Umbilical cord (tissue), 2 donors: ENCODE measurements around the gene ACTR5. TPM values are rescaled to one million over a fixed set of nuclear protein-coding genes. Genes with fewer than 3 reads are reported as not detected.

Source experiments
- DNase-seq: peaks from one replicate; pipeline ENCODE4 v3.0.0-alpha.2; 2015; ENCODE audit warnings: low spot score
- total RNA-seq: library from RNA; depleted of rRNA; stranded (reverse); fragments of >200 nt; gene quantifications from one replicate; pipeline ENCODE4 v1.2.3, GENCODE V29; 2014; ENCODE audit warnings: low replicate concordance; ENCODE audit not compliant: insufficient read depth

ACTR5 gene
- total RNA-seq = 2.4 TPM

DNA sequence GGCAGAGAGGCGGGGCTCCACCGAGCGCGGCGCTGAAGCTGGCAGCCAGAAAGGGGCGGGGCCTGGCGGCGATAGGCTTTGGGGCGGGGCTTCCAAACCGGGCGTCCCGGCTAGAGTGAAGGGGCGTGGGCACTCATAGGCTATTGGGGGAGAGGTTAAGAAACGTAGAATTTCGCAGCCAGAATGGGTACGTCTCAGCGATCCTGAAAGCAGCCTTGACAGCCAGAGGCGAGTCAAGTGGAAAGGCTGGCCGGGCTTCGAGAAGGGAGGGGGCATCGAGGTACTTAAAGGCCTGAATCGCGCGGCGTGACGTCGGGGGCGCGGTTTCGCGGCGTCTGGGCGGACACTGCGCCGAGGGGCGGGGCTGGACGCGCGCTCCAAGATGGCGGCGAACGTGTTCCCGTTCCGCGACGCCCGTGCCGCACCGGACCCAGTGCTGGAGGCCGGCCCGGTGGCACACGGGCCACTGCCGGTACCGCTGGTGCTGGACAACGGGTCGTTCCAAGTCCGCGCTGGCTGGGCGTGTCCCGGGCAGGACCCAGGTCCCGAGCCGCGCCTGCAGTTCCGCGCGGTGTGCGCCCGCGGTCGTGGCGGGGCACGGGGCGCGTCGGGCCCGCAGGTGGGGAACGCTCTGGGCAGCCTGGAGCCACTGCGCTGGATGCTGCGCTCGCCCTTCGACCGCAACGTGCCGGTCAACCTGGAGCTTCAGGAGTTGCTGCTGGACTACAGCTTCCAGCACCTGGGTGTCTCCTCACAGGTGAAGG lies at the start of gene ACTR5:
Gene ACTR5 (plus strand): TSS at position 364 of the 764 bp plus-strand sequence. CDS start 19 bp downstream, at position 383.
- DNase-seq = peak; percentile 93

DNA sequence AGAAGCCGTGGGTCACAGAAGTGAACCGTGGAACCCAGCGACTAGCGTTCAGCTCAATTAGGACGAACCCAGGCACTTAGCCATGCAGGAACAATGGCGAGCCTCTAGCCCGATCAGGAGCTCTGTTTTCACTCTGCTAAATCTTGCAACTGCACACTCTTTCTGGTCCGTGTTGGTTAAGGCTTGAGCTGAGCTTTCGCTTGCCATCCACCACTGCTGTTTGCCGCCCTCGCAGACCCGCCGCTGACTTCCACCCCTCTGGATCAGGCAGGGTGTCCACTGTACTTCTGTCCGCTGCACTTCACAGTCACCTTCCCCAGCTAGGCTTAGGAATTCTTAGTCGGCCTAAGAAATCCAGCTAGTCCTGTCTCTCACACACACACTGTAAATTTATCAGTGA lies 49.7 kb upstream of the ACTR5 start:
- no peak for DNase-seq

DNA sequence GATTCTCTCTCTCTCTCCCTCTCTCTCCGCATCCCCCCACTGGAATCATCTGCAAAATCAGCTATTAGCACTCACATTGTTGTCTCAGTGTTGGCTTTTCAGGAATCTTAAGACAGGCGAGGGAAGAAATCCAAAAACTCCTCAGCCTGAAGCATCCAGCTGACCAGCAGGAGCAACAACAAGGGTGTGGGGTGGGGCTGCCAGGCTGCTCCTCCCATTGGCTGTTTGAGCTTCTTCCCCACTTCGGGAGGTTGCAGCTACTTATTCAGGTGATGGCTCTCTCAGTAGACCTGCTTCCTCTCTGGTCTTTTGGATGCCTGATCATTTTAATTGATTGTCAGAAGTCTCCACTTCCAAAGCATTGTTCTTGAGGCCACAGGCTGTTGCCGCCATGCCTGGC lies 48.1 kb upstream of the ACTR5 start:
- DNase-seq = no peak

DNA sequence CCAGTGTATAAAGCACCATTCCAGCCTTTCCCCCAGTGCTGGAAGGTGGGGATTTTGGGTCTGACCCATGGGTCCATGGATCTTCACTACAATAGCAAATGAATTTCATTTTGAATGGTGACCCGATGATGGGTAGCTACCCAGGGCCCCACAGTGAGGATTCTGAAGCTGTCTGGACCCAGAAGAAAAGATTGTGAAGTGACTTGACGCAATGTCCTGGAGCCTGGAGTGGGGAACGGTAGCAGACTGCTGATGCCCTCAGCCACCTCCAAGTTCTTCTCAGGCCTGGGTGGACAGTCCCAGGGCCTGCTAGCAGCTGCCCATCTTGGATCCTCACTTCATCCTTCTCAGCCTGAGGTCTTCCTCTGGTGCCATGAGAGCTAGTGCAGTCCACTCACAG lies 47.3 kb upstream of the ACTR5 start:
- DNase-seq = no peak

DNA sequence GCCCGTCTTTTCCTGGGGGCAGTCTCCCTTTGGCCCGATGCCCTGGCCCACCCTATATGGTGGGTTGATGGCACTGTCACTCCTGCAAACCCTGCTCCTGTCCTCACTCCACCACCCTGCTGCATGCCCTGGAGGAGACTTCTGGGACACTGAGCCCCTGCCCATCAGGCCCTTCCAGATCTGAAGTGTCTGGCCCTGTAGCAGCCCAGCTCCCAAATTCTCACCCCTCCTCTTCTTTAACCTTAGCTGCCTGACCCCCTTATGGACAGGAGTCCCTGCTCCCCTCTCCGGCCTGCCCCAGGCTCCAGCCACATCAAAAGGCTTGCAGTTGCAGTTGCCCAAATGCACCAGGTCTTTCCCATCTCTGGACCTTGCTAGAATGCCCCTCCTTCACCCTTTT lies 44.7 kb upstream of the ACTR5 start:
- no peak for DNase-seq

DNA sequence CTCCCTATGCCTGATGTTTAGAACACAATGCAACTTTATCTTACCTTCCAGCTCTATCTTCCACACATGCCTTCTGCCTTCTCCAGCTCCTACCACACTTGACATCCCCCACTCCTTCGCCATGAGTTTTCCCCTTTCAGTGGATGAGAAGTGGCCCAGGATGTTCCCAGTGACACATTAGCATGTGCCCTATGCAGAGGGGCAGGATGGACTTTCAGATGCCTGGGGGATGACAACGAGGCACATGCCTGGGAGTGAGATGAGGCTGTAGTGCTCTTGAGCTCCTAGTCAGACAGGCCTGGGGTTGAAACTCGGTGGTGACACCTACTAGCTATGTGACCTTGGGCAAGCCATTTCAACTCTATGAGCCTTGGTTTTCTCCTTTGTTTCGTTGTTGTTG lies 44.1 kb upstream of the ACTR5 start:
- DNase-seq = no peak

DNA sequence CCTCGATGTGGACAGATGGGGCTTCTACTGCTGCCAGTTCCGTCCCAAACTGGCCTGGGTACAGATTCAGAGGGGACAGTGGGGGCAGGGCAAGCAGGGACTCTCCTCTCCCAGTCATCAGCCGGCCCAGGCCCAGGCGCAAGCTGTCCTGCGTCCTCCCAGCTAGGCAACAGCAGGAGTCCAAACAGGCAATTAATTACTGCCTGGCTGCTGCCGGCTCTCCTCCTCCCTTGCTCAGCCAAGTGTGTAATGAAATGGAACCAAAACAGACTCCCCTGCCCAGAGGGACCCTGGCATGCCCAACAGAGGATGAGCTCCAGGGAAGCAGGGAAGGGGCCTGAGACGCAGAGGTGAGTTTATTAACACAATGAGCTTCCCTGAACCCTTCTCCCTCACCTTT lies 41.8 kb upstream of the ACTR5 start:
- no peak for DNase-seq

DNA sequence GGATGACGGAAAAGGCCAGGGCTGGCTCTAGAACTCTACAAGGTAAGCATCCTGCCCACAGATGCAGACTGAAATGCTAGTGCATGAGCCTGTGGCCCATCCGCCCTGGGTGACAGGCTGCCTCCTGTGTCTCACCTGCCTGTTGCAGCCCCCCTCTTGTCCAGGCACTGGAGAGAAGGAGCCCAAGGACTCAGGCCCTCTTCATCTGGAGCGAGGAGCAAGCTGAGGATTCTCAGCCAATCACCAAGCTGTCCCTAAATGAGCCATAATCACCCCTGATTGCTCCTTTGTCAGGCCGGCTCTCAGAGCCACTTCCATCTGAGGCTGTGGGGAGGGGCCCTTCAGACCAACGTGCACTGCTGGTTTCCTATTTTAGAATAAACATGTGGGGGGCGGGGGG lies 34.0 kb upstream of the ACTR5 start:
- no peak for DNase-seq

DNA sequence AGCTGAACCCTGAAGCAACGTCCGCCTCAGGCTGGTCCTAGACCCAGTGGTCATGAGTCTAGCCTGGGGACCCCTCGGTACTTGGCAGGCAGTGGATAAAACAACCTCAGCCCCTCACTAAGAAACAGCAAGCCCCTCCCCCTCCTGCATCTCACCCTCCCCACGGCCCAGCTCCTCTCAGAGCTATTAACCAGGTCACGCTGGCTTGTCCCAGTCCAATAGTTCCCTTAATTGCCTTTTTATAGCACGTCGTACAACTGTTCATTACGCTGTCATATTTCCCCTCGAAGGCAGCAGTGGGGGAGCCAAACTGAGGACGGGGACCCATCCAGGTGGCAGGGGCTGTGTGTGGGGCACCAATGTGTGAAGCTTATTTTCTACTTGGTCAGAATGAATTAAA lies 32.6 kb upstream of the ACTR5 start:
- DNase-seq = no peak

DNA sequence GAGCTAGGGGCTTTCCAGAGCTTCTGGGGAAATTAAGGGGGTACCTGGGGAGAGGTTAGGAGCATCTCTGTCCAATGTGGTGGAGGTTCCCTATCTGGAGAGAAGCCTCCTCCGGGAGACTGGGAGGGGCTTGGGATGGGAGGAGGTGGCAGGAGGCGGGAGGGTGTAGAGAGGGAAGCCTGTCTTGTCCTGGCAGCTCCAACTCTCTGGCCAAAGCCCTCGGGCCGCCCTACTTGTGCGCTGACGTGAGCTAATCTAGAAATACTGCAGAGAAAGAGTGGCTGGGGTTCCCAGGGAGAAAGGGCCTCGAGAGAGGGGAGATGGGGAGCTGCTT lies 25.6 kb upstream of the ACTR5 start:
- no peak for DNase-seq

DNA sequence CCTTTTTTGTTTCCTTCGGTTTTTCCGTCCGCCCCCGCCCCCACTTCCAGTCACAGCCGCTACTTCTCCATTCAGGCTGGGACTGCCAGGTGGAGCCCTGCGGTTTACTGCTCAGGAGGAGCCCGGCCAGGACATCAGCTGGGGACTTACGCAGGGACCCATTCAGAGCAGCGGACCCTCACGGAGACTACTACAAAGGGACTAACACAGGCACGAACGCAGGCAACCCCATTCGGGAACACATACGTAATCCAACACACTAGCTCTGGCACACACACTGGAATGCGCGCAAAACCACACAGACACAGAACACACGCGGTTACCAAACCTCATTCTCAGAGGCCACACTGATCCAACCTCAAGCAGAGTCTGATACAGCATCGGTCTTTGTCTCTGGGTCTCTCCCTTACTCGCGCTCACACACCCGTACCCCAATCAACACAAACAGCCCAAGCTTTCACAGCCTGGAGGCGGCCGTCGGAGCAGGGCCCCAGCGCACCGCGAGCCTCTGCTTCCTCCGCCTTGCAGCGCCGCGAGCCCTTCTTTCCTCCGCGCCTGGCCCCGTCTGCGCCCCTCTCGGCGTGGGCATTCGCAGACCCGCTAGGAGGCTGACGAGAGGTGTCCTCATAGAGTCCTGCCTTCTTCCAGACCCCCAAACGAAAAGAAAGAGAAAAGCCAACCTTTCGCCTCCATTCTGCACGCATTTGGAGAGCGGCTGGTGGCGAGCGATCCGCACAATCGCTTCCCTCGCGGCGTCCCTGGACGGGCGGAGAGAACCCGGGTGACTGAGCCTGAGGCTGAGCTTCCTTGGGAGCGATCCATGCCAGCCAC lies 25.0 kb upstream of the ACTR5 start:
- DNase-seq = no peak

DNA sequence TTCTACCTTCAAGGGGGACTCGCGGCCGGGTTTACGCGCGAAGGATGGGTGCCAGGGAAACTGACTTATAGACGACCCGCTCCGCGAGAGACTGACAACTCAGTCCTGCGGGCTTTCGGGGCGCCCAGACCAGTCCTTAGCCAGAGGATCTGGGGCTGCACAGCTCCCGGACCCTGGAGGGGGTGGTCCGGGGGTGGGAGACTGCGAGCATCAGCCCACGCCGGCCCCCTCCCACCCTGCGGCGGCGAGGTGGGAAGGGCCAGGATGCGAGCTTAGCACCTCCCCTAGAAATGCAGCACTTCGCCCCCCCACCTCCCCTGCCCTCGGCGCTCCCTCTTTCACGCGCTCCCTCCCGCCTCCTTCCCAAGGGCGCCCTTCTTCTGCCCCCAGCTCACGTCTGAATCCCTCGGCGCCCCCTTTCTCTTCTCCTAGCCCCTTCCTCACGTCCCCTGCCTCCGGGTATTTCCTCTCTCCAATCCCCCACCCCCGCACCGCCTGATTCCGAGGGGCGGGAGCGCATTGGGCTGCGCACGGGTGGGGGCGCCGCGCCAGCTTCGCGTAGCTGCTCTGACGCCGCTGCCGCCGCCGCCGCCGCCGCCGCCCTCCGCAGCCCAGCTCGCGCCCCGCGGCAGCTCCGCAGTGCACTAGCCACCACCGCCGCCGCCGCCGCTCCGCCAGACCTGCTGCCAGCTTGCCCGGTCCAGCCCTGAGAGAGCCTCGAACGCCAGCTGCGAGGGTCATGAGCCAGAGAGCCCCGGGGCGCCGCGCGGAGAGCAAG lies 24.2 kb upstream of the ACTR5 start, which contains the start of gene SLC32A1:
Gene SLC32A1 (plus strand): TSS at position 639 of the 778 bp plus-strand sequence. CDS start 239 bp downstream, outside the sequence.
- no peak for DNase-seq

DNA sequence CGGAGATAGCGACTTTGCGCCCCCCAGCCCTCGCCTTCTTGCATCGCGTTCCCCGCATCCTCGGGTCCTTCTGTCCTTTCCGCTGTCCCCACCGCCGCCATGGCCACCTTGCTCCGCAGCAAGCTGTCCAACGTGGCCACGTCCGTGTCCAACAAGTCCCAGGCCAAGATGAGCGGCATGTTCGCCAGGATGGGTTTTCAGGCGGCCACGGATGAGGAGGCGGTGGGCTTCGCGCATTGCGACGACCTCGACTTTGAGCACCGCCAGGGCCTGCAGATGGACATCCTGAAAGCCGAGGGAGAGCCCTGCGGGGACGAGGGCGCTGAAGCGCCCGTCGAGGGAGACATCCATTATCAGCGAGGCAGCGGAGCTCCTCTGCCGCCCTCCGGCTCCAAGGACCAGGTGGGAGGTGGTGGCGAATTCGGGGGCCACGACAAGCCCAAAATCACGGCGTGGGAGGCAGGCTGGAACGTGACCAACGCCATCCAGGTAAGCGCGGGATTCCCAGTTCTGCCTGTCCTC lies 23.6 kb upstream of the ACTR5 start:
- DNase-seq = no peak

DNA sequence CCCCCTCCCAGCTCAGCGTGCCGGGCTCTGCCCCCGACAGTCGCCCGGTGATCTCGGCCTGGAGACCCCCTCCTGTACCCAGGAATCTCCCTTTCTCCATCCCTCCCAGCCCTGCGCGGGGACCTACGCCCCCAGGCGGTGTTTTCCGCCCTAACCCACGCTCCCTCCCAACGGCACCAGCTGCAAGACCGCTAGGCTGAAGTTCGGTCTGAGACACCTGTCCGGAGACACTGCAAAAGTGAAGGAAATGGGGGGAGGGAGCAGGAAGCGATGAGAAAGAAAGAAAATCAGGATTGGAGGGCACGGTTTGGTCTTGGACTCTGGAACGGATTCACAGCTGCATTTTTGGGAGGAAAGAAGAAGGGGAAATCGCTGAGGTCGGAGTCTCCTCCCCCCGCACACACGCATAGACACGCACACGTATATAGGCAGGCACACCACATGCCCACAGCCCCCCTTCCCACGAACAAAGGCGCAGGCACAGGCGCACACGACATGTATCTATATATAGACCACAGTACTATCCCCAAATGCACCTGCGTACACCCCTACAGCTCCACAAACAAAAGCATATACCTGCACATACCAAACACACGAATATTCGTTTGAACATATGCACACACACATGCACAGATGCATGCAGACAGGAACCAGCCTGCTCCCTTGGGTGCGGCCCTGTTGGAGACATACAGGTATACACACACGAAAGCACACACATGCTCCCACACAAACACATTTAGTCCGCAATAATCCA lies 22.9 kb upstream of the ACTR5 start:
- DNase-seq = no peak

DNA sequence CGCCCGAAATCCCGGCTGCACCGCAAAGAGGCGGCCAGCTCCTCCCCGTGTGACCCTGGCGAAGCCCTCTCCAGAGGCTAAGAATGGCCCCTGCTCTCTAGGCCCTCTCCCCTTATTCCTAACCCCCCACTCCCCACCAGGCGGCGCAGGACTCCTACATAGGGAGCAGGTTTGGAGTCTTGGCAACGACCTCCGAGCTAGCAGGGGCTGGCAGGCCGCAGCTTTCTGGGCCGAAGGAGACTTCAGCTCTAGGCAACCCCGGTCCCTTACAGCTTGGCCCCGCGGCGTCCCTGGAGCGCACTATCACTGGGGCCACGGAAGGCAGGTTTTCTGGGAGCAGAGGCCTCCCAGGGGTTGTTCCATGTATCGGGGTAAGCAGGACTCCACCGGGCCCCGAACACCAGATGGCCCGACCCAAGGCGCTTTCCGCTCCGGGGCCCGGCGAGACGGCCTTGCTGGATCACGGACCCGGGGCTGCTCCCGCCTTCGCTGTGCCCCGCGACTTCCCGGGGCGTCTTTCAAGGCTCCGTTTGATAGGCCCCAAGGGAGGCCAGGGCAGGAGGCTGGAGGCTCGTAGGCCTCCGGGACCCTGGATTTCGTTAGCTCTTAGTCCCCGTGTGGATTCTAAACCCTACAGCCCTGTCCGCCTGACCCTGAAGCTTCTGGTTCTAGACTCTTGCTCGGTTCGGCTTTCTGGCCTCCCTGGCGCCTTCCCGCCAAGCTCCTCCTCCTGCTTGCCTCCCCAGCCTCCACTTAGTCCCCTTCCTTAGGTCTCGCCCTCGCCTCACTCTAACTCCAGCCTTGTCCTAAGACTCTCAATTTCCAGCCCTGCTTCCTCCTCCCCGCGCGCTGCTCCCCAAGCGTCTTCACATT lies 22.1 kb upstream of the ACTR5 start:
- DNase-seq = no peak

DNA sequence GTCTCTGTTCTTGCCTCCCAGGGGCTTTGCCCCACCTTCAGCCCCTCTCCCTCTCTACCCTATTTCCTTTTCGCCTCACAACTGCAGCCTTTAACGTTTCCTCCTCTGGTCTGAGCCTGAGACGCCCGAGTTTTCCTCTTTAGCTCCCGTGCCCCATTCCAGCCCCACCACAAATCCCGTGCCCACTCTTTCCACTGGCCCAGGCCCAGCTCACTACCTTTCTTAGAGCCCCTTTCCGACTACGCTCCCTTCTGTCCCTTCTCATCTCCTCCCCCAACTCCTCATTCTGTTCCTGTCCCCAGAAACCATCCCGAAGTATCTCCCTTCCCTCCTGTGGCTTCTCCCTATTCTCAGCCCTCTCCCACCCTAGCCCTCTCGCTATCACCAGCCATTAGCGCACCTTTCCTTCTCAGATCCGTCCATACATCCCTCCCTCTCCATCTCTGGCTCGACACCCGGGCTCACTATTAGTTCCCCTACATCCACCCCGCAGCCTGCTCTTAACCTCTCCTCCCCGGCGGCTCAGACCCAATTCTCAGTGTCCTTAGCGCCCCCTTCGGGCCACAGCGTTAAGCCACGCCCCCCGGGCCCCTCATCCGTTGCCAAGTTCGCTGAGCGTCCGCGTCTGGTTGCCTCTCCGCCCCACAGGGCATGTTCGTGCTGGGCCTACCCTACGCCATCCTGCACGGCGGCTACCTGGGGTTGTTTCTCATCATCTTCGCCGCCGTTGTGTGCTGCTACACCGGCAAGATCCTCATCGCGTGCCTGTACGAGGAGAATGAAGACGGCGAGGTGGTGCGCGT lies 21.3 kb upstream of the ACTR5 start:
- peak; percentile 40 for DNase-seq

DNA sequence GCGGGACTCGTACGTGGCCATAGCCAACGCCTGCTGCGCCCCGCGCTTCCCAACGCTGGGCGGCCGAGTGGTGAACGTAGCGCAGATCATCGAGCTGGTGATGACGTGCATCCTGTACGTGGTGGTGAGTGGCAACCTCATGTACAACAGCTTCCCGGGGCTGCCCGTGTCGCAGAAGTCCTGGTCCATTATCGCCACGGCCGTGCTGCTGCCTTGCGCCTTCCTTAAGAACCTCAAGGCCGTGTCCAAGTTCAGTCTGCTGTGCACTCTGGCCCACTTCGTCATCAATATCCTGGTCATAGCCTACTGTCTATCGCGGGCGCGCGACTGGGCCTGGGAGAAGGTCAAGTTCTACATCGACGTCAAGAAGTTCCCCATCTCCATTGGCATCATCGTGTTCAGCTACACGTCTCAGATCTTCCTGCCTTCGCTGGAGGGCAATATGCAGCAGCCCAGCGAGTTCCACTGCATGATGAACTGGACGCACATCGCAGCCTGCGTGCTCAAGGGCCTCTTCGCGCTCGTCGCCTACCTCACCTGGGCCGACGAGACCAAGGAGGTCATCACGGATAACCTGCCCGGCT lies 20.6 kb upstream of the ACTR5 start:
- no peak for DNase-seq

DNA sequence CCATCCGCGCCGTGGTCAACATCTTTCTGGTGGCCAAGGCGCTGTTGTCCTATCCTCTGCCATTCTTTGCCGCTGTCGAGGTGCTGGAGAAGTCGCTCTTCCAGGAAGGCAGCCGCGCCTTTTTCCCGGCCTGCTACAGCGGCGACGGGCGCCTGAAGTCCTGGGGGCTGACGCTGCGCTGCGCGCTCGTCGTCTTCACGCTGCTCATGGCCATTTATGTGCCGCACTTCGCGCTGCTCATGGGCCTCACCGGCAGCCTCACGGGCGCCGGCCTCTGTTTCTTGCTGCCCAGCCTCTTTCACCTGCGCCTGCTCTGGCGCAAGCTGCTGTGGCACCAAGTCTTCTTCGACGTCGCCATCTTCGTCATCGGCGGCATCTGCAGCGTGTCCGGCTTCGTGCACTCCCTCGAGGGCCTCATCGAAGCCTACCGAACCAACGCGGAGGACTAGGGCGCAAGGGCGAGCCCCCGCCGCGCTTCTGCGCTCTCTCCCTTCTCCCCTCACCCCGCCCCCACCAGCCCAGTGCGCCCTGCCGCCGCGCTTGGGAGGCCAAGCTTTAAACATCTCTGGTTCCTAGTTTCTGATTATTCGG lies 20.0 kb upstream of the ACTR5 start:
- DNase-seq = no peak
